ENCODE data around the gene SCCPDH. TPM values are rescaled to one million over a fixed set of nuclear protein-coding genes. Genes with fewer than 3 reads are reported as not detected.
A peak's percentile ranks its signal among the peaks of the same experiment; 100 is the strongest.

The SCCPDH gene, protein sequence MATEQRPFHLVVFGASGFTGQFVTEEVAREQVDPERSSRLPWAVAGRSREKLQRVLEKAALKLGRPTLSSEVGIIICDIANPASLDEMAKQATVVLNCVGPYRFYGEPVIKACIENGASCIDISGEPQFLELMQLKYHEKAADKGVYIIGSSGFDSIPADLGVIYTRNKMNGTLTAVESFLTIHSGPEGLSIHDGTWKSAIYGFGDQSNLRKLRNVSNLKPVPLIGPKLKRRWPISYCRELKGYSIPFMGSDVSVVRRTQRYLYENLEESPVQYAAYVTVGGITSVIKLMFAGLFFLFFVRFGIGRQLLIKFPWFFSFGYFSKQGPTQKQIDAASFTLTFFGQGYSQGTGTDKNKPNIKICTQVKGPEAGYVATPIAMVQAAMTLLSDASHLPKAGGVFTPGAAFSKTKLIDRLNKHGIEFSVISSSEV
- 10 to 100 TPM; 13.7 to 14.4 TPM for total RNA-seq

- DNase-seq (peak; percentile 83), ATAC-seq (ENCODE audit: low read depth) (peak; percentile 96)
- Mint-ChIP-seq H3K27me3 (peaks cover 3% of the 10 kb centered on the region), H3K9me3 (peaks cover 14% of the 10 kb centered on the region), H3K27ac (peak within 1 kb of the TSS; percentile 84), H3K36me3 (peaks cover 20% of the 10 kb centered on the region), H3K4me3 (peak within 1 kb of the TSS; percentile 96), H3K4me1 (peaks cover 12% of the 10 kb centered on the region)
- POLR2A ChIA-PET: interaction anchor here (0.7 to 2.0 kb wide), 5 partner anchors 14 to 217 kb away, joined by 3 to 10 read pairs (median 3); partner anchors contain the start of gene SMYD3
Measured at GRCh38 chr1:246724016-246724730, at the start of gene SCCPDH. Gene SCCPDH, plus strand, starts transcription at chr1:246724409. Its CDS starts 14 bp downstream, at chr1:246724423.

GRCh38 chr1:246677842-246678241 is 46.4 kb upstream of the SCCPDH start:
- POLR2A ChIA-PET: no interaction called here
- no peaks in the 10 kb centered on the region for H3K4me1 Mint-ChIP-seq
- peaks cover 4% of the 10 kb centered on the region for H3K36me3 Mint-ChIP-seq
- H3K27ac Mint-ChIP-seq: no peak overlapping the region
- no peak overlapping the region for H3K4me3 Mint-ChIP-seq
- DNase-seq (no peak), ATAC-seq (ENCODE audit: low read depth) (no peak)
- no peaks in the 10 kb centered on the region for H3K27me3 Mint-ChIP-seq
- no peaks in the 10 kb centered on the region for H3K9me3 Mint-ChIP-seq

DNA sequence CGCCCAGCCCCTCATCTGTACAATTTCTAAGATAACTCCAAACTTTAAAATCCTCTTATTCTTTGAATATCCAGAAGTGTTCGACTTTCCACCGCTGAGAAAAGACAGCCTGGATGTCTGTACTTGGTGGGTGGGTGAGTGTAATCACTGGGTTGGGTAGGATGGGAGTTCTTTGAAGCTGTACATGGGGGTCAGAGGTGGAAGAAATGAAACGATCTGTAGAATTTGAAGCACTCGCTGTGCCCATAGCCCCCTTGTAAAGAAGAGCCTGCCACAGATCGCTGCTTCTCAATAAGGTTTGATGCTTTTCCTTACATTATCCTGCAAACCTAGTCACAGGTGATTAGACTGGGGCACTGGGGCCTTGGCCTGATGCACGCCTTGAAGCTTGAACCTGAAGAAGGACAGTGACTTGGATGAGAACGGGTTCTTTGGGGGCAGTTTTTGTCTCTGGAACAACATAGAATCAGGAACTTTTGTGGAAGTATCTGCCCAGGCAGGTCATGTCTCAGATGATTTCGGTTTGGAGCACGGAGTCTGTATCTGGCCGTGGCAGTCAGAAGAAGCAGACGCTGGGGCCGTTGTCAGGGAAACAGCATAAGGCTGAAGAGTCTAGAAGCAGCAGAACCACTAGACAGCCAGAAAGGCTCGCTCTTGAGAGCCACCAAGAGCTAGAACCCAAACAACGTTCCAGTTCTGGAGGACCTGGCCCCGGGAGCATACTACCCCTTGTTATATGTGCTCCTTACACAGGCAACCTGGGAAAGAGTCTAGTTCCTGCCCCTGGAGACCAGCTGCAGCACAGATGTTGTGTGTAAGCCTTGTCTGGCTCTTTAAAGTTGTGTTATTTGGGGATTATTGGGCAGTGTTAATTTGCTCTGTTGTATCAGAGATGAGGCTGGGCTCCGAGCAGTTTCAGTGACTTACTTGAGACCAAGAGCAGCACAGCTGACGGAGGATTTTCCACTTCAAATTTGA is 45.1 kb upstream of the SCCPDH start:
- ATAC-seq (ENCODE audit: low read depth) (no peak), DNase-seq (no peak)
- Mint-ChIP-seq H3K36me3 (no peaks in the 10 kb centered on the region), H3K27ac (no peak overlapping the region), H3K27me3 (no peaks in the 10 kb centered on the region), H3K9me3 (no peaks in the 10 kb centered on the region), H3K4me1 (no peaks in the 10 kb centered on the region), H3K4me3 (no peak overlapping the region)
- POLR2A ChIA-PET: no interaction called here

- H3K4me1 Mint-ChIP-seq: no peaks in the 10 kb centered on the region
- DNase-seq (no peak), ATAC-seq (ENCODE audit: low read depth) (no peak)
- H3K27me3 Mint-ChIP-seq: no peaks in the 10 kb centered on the region
- H3K27ac Mint-ChIP-seq: no peak overlapping the region
- no peaks in the 10 kb centered on the region for H3K9me3 Mint-ChIP-seq
- H3K4me3 Mint-ChIP-seq: no peak overlapping the region
- POLR2A ChIA-PET: no interaction called here
- no peaks in the 10 kb centered on the region for H3K36me3 Mint-ChIP-seq
Measured at GRCh38 chr1:246679794-246680177, 44.4 kb upstream of the SCCPDH start.

DNA sequence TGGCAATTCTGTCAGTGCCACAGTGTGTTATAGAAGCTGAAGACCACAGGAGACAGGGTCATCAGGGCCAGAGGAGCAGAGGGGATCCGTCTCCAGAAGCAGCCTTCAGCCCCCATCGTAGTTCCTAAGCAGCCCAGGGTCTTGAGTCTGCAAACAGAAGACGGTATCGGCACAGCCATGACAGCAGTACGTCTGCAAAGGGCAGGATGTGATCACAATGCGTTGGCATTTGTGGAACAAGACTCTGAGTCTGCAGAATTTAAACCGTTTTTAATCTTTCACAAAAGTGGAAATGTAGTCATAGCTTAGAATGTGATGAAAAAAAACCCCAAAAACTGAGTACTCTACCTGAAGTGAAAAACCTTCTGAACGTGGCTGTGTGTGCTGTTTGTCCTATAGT is 44.0 kb upstream of the SCCPDH start:
- H3K4me3 Mint-ChIP-seq: no peak overlapping the region
- DNase-seq: no peak
- no peak for ATAC-seq (ENCODE audit: low read depth)
- POLR2A ChIA-PET: no interaction called here
- no peaks in the 10 kb centered on the region for H3K9me3 Mint-ChIP-seq
- no peak overlapping the region for H3K27ac Mint-ChIP-seq
- H3K36me3 Mint-ChIP-seq: no peaks in the 10 kb centered on the region
- H3K27me3 Mint-ChIP-seq: no peaks in the 10 kb centered on the region
- no peaks in the 10 kb centered on the region for H3K4me1 Mint-ChIP-seq

GRCh38 chr1:246680696-246681130 is 43.5 kb upstream of the SCCPDH start:
- Mint-ChIP-seq H3K9me3 (no peaks in the 10 kb centered on the region), H3K27me3 (no peaks in the 10 kb centered on the region), H3K36me3 (no peaks in the 10 kb centered on the region), H3K27ac (no peak overlapping the region), H3K4me3 (no peak overlapping the region), H3K4me1 (no peaks in the 10 kb centered on the region)
- no peak for ATAC-seq (ENCODE audit: low read depth)
- no peak for DNase-seq
- POLR2A ChIA-PET: no interaction called here

DNA sequence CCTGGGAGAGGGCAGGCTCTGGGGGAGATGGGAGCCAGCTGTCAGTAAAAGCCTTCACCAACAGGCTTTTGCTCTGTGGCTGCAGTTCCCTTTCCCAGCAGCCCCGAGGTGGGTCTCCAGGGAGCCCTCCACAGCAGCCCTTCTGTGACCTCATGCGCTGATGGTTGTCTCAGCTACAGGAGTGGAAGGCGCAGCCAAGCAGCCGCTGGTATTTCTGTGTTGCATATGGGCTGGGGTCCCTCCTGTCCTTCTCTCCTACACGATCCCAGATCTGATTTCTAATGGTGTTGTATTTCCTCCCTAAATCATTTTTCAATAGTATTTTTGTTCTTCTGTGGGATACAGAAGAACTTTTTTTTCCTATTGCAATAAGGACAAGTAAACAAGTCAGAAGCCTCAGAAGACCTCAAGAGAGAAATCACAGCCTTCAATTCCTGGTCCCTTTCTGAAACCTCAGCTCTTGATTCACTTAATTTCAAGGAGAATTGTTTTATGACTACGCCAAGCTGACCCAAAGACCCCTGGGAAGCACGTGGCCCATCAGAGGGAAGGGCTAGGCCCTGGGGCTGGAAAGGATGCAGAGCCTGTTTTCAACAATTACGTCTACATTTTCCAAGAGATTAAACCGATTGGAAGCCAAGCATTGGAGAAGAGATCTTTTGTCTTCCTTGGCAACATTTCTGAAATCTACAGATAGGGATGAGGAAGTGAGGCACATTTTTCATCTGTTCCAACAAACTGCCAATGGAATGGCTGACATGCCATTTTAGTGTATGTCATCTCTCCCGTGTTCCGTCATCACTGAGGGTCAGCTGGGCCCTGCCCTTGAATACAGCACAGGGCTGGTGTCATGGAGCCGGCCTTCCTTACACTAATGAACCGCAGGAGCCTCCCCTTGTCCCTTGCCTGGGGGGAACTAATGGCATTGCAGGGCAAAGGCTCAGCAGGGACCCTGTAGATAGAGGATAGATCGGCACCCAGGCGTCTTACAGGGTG is 42.0 kb upstream of the SCCPDH start:
- no peak for ATAC-seq (ENCODE audit: low read depth)
- no peaks in the 10 kb centered on the region for H3K27me3 Mint-ChIP-seq
- H3K4me3 Mint-ChIP-seq: no peak overlapping the region
- POLR2A ChIA-PET: no interaction called here
- H3K9me3 Mint-ChIP-seq: no peaks in the 10 kb centered on the region
- no peak overlapping the region for H3K27ac Mint-ChIP-seq
- H3K36me3 Mint-ChIP-seq: no peaks in the 10 kb centered on the region
- H3K4me1 Mint-ChIP-seq: no peaks in the 10 kb centered on the region
- no peak for DNase-seq

- Mint-ChIP-seq H3K36me3 (no peaks in the 10 kb centered on the region), H3K4me1 (no peaks in the 10 kb centered on the region), H3K9me3 (no peaks in the 10 kb centered on the region), H3K27me3 (no peaks in the 10 kb centered on the region), H3K27ac (no peak overlapping the region), H3K4me3 (no peak overlapping the region)
- ATAC-seq (ENCODE audit: low read depth) (no peak), DNase-seq (no peak)
- POLR2A ChIA-PET: no interaction called here
Measured at GRCh38 chr1:246683521-246683920, 40.7 kb upstream of the SCCPDH start.

DNA sequence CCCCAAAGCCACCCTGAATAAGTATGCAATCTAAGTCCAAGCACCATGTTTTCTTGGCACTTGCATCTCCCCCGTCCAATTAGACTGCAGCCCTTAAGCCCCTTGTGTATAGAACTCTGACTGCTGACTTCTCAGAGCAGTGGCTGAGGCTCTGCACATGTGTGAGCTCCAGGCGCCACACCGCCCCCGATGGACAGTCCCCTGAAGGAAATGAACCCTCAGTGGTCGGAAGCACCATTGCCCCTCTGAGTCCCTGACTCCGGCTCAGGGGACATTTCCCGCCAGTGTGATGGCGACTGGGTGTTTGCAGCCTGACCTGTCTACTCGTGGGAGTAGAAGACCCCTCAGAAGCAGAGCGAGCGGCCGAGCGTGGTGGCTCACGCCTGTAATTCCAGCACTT is 37.2 kb upstream of the SCCPDH start:
- DNase-seq: no peak
- Mint-ChIP-seq H3K4me3 (no peak overlapping the region), H3K27ac (no peak overlapping the region), H3K27me3 (no peaks in the 10 kb centered on the region), H3K36me3 (no peaks in the 10 kb centered on the region), H3K4me1 (peaks cover 2% of the 10 kb centered on the region), H3K9me3 (no peaks in the 10 kb centered on the region)
- POLR2A ChIA-PET: no interaction called here
- ATAC-seq (ENCODE audit: low read depth): no peak

GRCh38 chr1:246689409-246690008 is 34.7 kb upstream of the SCCPDH start:
- POLR2A ChIA-PET: no interaction called here
- Mint-ChIP-seq H3K4me1 (peaks cover 2% of the 10 kb centered on the region), H3K9me3 (peaks cover 1% of the 10 kb centered on the region), H3K27me3 (no peaks in the 10 kb centered on the region), H3K4me3 (peak overlapping the region; percentile 28), H3K36me3 (peaks cover 1% of the 10 kb centered on the region), H3K27ac (no peak overlapping the region)
- DNase-seq: peak; percentile 58
- ATAC-seq (ENCODE audit: low read depth): peak; percentile 98

DNA sequence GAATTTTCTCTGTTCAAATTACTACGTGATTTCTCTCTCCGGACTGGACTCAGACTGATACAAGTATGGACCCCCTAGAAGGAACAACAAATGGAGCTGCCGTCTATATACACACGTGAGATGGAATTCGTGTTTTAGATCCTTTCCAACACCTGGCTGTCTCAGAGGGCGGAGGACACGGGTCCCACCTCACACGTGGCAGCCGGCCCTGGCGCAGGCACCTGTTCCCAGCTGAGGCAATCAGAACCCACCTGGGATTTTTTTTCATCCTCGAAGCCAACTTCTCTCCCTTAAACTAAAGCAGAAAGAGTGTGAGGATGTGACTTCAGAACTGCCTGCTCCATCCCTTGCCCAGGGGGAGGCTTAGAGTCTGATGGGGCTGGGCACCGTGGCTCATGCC is 34.1 kb upstream of the SCCPDH start:
- H3K4me1 Mint-ChIP-seq: peaks cover 2% of the 10 kb centered on the region
- DNase-seq: no peak
- POLR2A ChIA-PET: no interaction called here
- H3K9me3 Mint-ChIP-seq: peaks cover 1% of the 10 kb centered on the region
- peaks cover 1% of the 10 kb centered on the region for H3K36me3 Mint-ChIP-seq
- no peaks in the 10 kb centered on the region for H3K27me3 Mint-ChIP-seq
- H3K27ac Mint-ChIP-seq: no peak overlapping the region
- H3K4me3 Mint-ChIP-seq: no peak overlapping the region
- no peak for ATAC-seq (ENCODE audit: low read depth)

Data from activated naive CD8-positive, alpha-beta T cell treated with anti-CD3 and anti-CD28 coated beads, Interleukin-2, amount 10 ng/mL, durations not matched to agents 7 days and 5 days (primary cell).